Left ventricle myocardium inferior (tissue), 1 donor: ENCODE results near the gene ALPI. TPM values are rescaled to one million over a fixed set of nuclear protein-coding genes. Genes with fewer than 3 reads are reported as not detected.

ENCODE experiments used
- DNase-seq: peaks from one replicate; pipeline ENCODE4 v3.0.0-alpha.2; 2020
- H3K27ac ChIP-seq: fragments of 200-600 bp; replicated peaks from 2 replicates; pipeline ENCODE4 v1.8.0; 2021
- H3K27me3 ChIP-seq: fragments of 200-600 bp; 2 replicates; pipeline ENCODE4 v1.8.0; 2021; ENCODE audit warnings: low read depth
- H3K36me3 ChIP-seq: fragments of 200-600 bp; 2 replicates; pipeline ENCODE4 v1.8.0; 2021
- H3K4me1 ChIP-seq: fragments of 200-600 bp; 2 replicates; pipeline ENCODE4 v1.8.0; 2021
- H3K4me3 ChIP-seq: fragments of 200-600 bp; 2 replicates; pipeline ENCODE4 v1.8.0; 2021; ENCODE audit warnings: mild to moderate bottlenecking, moderate library complexity
- H3K9me3 ChIP-seq: fragments of 200-600 bp; replicated peaks from 2 replicates; pipeline ENCODE4 v1.8.0; 2021
- CTCF ChIP-seq: fragments of 200-600 bp; IDR thresholded peaks from 2 replicates; pipeline ENCODE4 v1.8.0; 2021; ENCODE audit warnings: antibody characterized with exemption, mild to moderate bottlenecking, borderline replicate concordance
- intact Hi-C: fragments of 100-400 bp; cut with micrococcal nuclease; formaldehyde crosslinking; loops from one replicate; pipeline ENCODE4 v1.11.0; 2022
- total RNA-seq: library from RNA; stranded (reverse); fragmentation: NEBNext Ultra II Directional; extraction: Animal tissue kit (Norgen Biotek cat#: 25700); gene quantifications from one replicate; pipeline ENCODE4 v1.2.1, GENCODE V29; 2021
- donor health status: DM: no; HTN: yes; CAD: no; lungs with severe emphysema.

The ALPI gene
- total RNA-seq, 1 donor from 2014 or later = not detected

GRCh38 chr2:232436381-232437194, 19.4 kb upstream of the ALPI start:
- H3K4me1 ChIP-seq = peaks cover 3% of the 10 kb centered on the region
- no peak for DNase-seq
- no peaks in the 10 kb centered on the region for H3K36me3 ChIP-seq
- H3K9me3 ChIP-seq = no peaks in the 10 kb centered on the region
- H3K27ac ChIP-seq = no peak overlapping the region
- H3K4me3 ChIP-seq = no peak overlapping the region
- peaks cover 19% of the 10 kb centered on the region for H3K27me3 ChIP-seq
- TF ChIP-seq CTCF = no peak
- intact Hi-C loops = loop anchor here (10.0 kb wide), 1 partner anchor 532 kb away; no protein-coding TSS in a partner anchor

- DNase-seq = no peak
- Histone ChIP-seq H3K9me3 (no peaks in the 10 kb centered on the region), H3K4me3 (no peak overlapping the region), H3K4me1 (peaks cover 3% of the 10 kb centered on the region), H3K27me3 (peaks cover 14% of the 10 kb centered on the region), H3K36me3 (no peaks in the 10 kb centered on the region), H3K27ac (no peak overlapping the region)
- intact Hi-C loops = loop anchor here (10.0 kb wide), 1 partner anchor 532 kb away; no protein-coding TSS in a partner anchor
- TF ChIP-seq CTCF = no peak
Measured at GRCh38 chr2:232437195-232437571, 18.8 kb upstream of the ALPI start.

GRCh38 chr2:232438091-232438490, 17.9 kb upstream of the ALPI start:
- no peak overlapping the region for H3K4me3 ChIP-seq
- no peak for DNase-seq
- H3K4me1 ChIP-seq = peaks cover 3% of the 10 kb centered on the region
- intact Hi-C loops = loop anchor here (10.0 kb wide), 1 partner anchor 533 kb away; no protein-coding TSS in a partner anchor
- H3K27me3 ChIP-seq = peaks cover 6% of the 10 kb centered on the region
- no peak for TF ChIP-seq CTCF
- no peaks in the 10 kb centered on the region for H3K36me3 ChIP-seq
- no peaks in the 10 kb centered on the region for H3K9me3 ChIP-seq
- no peak overlapping the region for H3K27ac ChIP-seq

GRCh38 chr2:232438951-232439757, 16.8 kb upstream of the ALPI start:
- H3K27me3 ChIP-seq = peaks cover 6% of the 10 kb centered on the region
- no peaks in the 10 kb centered on the region for H3K36me3 ChIP-seq
- H3K4me1 ChIP-seq = peaks cover 3% of the 10 kb centered on the region
- no peak overlapping the region for H3K27ac ChIP-seq
- intact Hi-C loops = loop anchor here (10.0 kb wide), 1 partner anchor 534 kb away; no protein-coding TSS in a partner anchor
- no peak for DNase-seq
- TF ChIP-seq CTCF = peak; percentile 67
- H3K4me3 ChIP-seq = no peak overlapping the region
- H3K9me3 ChIP-seq = no peaks in the 10 kb centered on the region

- Histone ChIP-seq H3K36me3 (no peaks in the 10 kb centered on the region), H3K4me3 (no peak overlapping the region), H3K27ac (no peak overlapping the region), H3K27me3 (peaks cover 6% of the 10 kb centered on the region), H3K9me3 (no peaks in the 10 kb centered on the region), H3K4me1 (peaks cover 3% of the 10 kb centered on the region)
- intact Hi-C loops = loop anchor here (10.0 kb wide), 1 partner anchor 535 kb away; no protein-coding TSS in a partner anchor
- no peak for DNase-seq
- TF ChIP-seq CTCF = peak; percentile 55
Measured at GRCh38 chr2:232439758-232440135, 16.2 kb upstream of the ALPI start.
